Type B pancreatic cell (in vitro differentiated cells): ENCODE results near the gene CLTCL1. TPM values are rescaled to one million over a fixed set of nuclear protein-coding genes. Genes with fewer than 3 reads are reported as not detected.
"Not testable (repeated sequence)": the region's sequence is repeated elsewhere in the genome, so short reads cannot be mapped to it uniquely, and the experiment has no call there.

Source experiments
- DNase-seq: peaks from one replicate; pipeline ENCODE4 v3.0.0; 2021; ENCODE audit warnings: mixed read lengths; ENCODE audit not compliant: unreplicated experiment; ENCODE audit errors: extremely low spot score
- H3K27ac Mint-ChIP-seq: 2 replicates; pipeline ENCODE4 v1.8.0; 2021; ENCODE audit warnings: mild to moderate bottlenecking, mixed read lengths
- H3K27me3 Mint-ChIP-seq: 2 replicates; pipeline ENCODE4 v1.8.0; 2021; ENCODE audit warnings: mixed read lengths
- H3K36me3 Mint-ChIP-seq: 2 replicates; pipeline ENCODE4 v1.8.0; 2021; ENCODE audit warnings: mixed read lengths
- H3K4me1 Mint-ChIP-seq: one replicate; pipeline ENCODE4 v1.8.0; 2021; ENCODE audit warnings: mixed read lengths; ENCODE audit not compliant: unreplicated experiment
- H3K4me3 Mint-ChIP-seq: 2 replicates; pipeline ENCODE4 v1.8.0; 2021; ENCODE audit warnings: mild to moderate bottlenecking, mixed read lengths
- H3K9me3 Mint-ChIP-seq: 2 replicates; pipeline ENCODE4 v1.8.0; 2021; ENCODE audit warnings: mixed read lengths
- total RNA-seq: library from RNA; stranded (reverse); gene quantifications from 2 replicates; pipeline ENCODE4 v1.2.1, GENCODE V29; 2021; ENCODE audit warnings: low replicate concordance
- TF ChIP-seq, protein P1 (sequence below): fragments of 200-600 bp; sonication (generic); conservative IDR thresholded peaks from 2 replicates; pipeline ENCODE4 v1.5.0; 2021; ENCODE audit warnings: antibody characterized with exemption, mild to moderate bottlenecking

CLTCL1 gene
- total RNA-seq, 1 donor from 2014 or later, result 11.6 TPM

DNA sequence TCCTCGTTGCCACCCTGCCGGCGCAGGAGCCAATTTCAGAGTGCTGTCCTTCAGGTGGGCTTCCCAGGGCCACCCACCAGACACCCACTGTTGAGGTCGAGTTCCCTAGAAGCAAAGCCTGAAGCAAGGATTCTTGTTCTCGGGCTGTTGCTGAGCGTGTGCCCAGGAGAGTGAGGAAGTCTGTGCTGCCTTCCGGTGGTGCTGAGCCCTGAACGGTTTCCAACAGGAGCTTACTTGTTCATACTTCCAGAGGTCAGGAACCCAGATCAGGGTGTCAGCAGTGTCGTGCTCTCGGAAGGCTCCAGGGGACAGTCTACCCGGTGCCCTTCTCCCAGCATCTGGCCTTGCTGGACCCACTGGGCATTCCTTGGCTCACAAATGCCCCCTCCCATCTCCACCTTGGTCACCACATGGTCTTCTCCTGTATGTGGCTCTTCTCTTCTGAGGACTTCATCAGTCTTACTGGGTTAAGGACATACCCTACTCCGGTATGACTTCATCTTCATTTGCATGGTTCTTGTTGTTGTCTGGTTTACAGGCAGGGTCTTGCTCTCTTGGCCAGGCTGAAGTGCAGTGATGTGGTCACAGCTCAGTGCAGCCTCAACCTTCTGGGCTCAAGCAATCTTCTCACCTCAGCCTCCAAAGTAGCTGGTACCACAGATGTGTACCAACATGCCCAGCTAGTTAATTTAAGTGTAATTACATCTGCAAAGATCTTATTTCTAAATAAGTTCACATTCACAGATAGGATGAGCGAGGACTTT, 124.2 kb downstream of the CLTCL1 start:
- Mint-ChIP-seq H3K27me3 (peaks cover 65% of the 10 kb centered on the region), H3K4me1 (peaks cover 3% of the 10 kb centered on the region), H3K9me3 (no peaks in the 10 kb centered on the region), H3K36me3 (no peaks in the 10 kb centered on the region), H3K27ac (no peak overlapping the region), H3K4me3 (no peak overlapping the region)
- TF ChIP-seq, protein P1, sequence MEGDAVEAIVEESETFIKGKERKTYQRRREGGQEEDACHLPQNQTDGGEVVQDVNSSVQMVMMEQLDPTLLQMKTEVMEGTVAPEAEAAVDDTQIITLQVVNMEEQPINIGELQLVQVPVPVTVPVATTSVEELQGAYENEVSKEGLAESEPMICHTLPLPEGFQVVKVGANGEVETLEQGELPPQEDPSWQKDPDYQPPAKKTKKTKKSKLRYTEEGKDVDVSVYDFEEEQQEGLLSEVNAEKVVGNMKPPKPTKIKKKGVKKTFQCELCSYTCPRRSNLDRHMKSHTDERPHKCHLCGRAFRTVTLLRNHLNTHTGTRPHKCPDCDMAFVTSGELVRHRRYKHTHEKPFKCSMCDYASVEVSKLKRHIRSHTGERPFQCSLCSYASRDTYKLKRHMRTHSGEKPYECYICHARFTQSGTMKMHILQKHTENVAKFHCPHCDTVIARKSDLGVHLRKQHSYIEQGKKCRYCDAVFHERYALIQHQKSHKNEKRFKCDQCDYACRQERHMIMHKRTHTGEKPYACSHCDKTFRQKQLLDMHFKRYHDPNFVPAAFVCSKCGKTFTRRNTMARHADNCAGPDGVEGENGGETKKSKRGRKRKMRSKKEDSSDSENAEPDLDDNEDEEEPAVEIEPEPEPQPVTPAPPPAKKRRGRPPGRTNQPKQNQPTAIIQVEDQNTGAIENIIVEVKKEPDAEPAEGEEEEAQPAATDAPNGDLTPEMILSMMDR, result no peak
- DNase-seq, result no peak

DNA sequence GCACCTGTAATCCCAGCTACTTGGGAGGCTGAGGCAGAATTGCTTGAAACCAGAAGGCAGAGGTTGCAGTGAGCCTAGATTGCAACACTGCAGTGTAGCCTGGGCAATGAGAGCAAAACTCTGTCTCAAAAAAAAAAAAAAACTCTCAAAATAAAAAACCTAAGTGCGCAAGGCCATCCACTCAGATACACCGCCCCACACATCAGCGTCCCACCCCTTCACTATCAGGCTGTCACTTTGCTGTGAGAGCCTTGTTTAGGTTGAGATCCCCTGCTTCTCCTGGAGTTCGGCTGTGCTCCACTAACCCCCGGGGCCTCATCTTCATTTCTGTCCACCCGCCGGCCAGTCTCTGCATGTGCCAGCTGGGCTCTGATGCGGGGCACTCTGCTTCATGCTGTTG, 125.1 kb downstream of the CLTCL1 start:
- TF ChIP-seq, protein P1, result no peak
- no peaks in the 10 kb centered on the region for H3K9me3 Mint-ChIP-seq
- DNase-seq, result no peak
- H3K27ac Mint-ChIP-seq, result no peak overlapping the region
- H3K27me3 Mint-ChIP-seq, result peaks cover 70% of the 10 kb centered on the region
- no peaks in the 10 kb centered on the region for H3K36me3 Mint-ChIP-seq
- H3K4me1 Mint-ChIP-seq, result no peaks in the 10 kb centered on the region
- no peak overlapping the region for H3K4me3 Mint-ChIP-seq

GRCh38 chr22:19164425-19164824, 127.1 kb downstream of the CLTCL1 start:
- no peaks in the 10 kb centered on the region for H3K4me1 Mint-ChIP-seq
- DNase-seq, result no peak
- no peak overlapping the region for H3K4me3 Mint-ChIP-seq
- H3K9me3 Mint-ChIP-seq, result no peaks in the 10 kb centered on the region
- TF ChIP-seq, protein P1, result no peak
- H3K27ac Mint-ChIP-seq, result no peak overlapping the region
- no peaks in the 10 kb centered on the region for H3K36me3 Mint-ChIP-seq
- peaks cover 68% of the 10 kb centered on the region for H3K27me3 Mint-ChIP-seq

DNA sequence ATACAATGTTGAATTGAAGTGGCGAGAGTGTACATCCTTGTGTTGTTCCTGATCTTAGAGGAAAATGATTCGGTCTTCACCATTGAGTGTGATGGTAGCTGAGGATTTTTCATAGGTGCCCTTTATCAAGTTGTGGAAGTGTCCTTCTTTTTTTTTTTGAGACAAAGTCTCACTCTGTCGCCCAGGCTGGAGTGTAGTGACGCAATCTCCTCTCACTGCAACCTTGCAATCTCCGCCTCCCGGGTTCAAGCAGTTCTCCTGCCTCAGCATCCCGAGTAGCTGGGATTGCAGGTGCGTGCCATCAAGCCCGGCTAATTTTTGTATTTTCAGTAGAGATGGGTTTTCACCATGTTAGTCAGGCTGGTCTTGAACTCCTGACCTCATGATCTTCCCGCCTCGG, 132.9 kb downstream of the CLTCL1 start:
- peaks cover 53% of the 10 kb centered on the region for H3K27me3 Mint-ChIP-seq
- H3K27ac Mint-ChIP-seq, H3K4me3 Mint-ChIP-seq, DNase-seq, H3K9me3 Mint-ChIP-seq, H3K4me1 Mint-ChIP-seq, H3K36me3 Mint-ChIP-seq: not testable (repeated sequence)

- H3K36me3 Mint-ChIP-seq, H3K9me3 Mint-ChIP-seq, H3K4me1 Mint-ChIP-seq, H3K27ac Mint-ChIP-seq, H3K4me3 Mint-ChIP-seq, DNase-seq: not testable (repeated sequence)
- peaks cover 62% of the 10 kb centered on the region for H3K27me3 Mint-ChIP-seq
Observed at GRCh38 chr22:19156109-19156508, 135.4 kb downstream of the CLTCL1 start.

DNA sequence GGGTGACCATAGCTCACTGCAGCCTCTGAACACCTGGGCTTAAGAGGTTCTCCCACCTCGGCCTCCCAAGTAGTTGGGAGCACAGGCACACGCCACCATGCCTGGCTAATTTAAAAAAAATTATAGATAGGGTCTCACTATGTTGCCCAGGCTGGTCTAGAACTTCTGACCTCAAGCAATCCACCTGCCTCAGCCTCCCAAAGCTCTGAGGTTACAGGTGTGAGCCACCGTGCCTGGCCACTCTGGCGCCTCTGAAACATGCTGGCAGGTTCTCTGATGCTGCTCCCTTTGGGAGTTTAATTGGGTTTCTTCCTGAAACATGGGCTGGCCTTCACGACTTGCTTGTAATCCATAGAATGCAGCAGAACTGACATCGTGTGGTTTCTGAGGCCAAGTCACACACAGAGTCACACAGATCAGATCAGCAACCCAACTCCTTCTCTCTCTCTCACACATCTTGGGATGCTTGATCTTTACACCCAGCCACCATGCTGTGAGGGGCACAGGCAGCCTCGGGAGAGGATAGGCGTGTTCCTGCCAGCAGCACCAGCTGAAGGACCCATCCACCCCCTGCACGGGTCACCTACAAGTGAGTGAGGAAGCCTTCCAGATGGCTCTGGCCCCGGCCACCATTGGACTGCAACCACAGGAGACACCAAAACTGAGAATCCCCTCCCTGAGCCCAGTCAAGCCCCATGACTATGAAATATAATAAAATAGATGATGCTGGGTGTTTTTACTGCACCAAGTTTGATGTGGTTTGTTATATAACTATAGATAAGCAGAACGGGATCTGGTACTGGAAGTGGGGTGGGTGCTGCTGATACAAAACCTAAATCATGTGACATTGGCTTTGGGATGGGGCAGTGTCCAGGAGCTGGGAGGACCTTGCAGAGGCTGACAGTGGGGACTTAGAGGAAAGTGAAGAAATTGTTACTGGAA, 138.3 kb downstream of the CLTCL1 start:
- H3K4me3 Mint-ChIP-seq, result no peak overlapping the region
- peaks cover 4% of the 10 kb centered on the region for H3K4me1 Mint-ChIP-seq
- DNase-seq, result no peak
- peaks cover 6% of the 10 kb centered on the region for H3K36me3 Mint-ChIP-seq
- H3K9me3 Mint-ChIP-seq, result no peaks in the 10 kb centered on the region
- peaks cover 56% of the 10 kb centered on the region for H3K27me3 Mint-ChIP-seq
- TF ChIP-seq, protein P1, result no peak
- H3K27ac Mint-ChIP-seq, result no peak overlapping the region
